Measurements from ENCODE around the gene YWHAG. TPM values are rescaled to one million over a fixed set of nuclear protein-coding genes. Genes with fewer than 3 reads are reported as not detected.

The YWHAG gene
- total RNA-seq, 6 donors from 2014 or later = 51.3 to 114 (median 73.4) TPM

DNA sequence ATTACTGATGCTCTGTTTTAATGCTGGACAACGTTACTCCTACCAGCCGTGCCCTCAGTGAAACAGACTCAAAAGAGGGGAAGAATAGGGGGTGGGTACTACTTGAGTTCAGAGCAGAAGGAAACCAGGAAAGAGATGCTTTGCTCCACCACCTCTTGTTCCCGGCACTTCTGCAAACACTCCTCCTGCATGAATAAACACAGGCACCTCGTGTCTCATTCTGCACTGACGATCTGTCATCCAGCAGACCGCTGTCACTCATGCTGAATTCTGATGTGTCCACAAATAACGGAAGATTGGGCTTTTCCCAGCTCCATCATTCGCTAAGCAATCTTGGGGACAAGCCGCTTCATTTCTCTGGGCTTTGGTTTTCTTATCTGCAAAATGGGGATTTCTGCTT, 26.7 kb downstream of the YWHAG start:
- peaks cover 4 to 43% (median 18%) of the 10 kb centered on the region in 4 donors for H3K36me3 ChIP-seq
- 41 to 53% methylated on average over 9 of the region's 9 CpGs for WGBS, 2 donors
- no peaks in the 10 kb centered on the region for H3K9me3 ChIP-seq
- DNase-seq = no peak
- H3K4me3 ChIP-seq = no peak overlapping the region
- ATAC-seq (ENCODE audit: low FRiP score in 2 of 2) = no peak
- H3K27me3 ChIP-seq = no peaks in the 10 kb centered on the region
- H3K27ac ChIP-seq = no peak overlapping the region
- H3K4me1 ChIP-seq = peaks cover 22 to 39% (median 30%) of the 10 kb centered on the region in 4 donors
- TF ChIP-seq POLR2A (IDR thresholded peaks at IDR 0.05) (no peak), EP300 (IDR thresholded peaks at IDR 0.05) (no peak), POLR2AphosphoS5 (IDR thresholded peaks at IDR 0.05) (no peak)
- TF ChIP-seq, protein P1, sequence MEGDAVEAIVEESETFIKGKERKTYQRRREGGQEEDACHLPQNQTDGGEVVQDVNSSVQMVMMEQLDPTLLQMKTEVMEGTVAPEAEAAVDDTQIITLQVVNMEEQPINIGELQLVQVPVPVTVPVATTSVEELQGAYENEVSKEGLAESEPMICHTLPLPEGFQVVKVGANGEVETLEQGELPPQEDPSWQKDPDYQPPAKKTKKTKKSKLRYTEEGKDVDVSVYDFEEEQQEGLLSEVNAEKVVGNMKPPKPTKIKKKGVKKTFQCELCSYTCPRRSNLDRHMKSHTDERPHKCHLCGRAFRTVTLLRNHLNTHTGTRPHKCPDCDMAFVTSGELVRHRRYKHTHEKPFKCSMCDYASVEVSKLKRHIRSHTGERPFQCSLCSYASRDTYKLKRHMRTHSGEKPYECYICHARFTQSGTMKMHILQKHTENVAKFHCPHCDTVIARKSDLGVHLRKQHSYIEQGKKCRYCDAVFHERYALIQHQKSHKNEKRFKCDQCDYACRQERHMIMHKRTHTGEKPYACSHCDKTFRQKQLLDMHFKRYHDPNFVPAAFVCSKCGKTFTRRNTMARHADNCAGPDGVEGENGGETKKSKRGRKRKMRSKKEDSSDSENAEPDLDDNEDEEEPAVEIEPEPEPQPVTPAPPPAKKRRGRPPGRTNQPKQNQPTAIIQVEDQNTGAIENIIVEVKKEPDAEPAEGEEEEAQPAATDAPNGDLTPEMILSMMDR (IDR thresholded peaks at IDR 0.05) = no peak

DNA sequence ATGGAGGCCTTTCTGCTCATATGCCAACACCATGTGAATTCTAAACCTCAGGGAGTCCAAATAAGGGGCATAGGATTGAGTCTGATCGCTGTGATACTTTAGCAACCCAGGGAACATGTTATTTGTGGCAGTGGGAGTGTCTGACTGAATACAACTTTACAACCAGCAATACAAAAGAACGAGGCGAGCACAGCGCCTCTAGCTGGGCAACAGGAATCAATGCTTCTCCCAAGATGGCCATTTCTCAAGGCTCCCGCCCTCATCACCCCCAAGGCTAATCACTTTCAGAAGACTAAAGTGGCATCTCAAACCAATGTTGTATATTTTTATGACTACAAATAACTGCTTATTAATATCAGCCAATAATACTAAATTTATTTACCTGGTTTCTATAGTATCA, 28.1 kb downstream of the YWHAG start:
- Histone ChIP-seq H3K9me3 (no peaks in the 10 kb centered on the region), H3K27me3 (no peaks in the 10 kb centered on the region), H3K36me3 (peaks cover 4 to 52% (median 26%) of the 10 kb centered on the region in 4 donors), H3K27ac (no peak overlapping the region), H3K4me1 (peaks cover 22 to 36% (median 30%) of the 10 kb centered on the region in 4 donors), H3K4me3 (no peak overlapping the region)
- ATAC-seq (ENCODE audit: low FRiP score in 2 of 2) = no peak
- TF ChIP-seq POLR2A (IDR thresholded peaks at IDR 0.05) (no peak), POLR2AphosphoS5 (IDR thresholded peaks at IDR 0.05) (no peak), EP300 (IDR thresholded peaks at IDR 0.05) (no peak)
- TF ChIP-seq, protein P1 (IDR thresholded peaks at IDR 0.05) = no peak
- no peak for DNase-seq
- WGBS, 2 donors = 74 to 78% methylated on average over 5 of the region's 5 CpGs

DNA sequence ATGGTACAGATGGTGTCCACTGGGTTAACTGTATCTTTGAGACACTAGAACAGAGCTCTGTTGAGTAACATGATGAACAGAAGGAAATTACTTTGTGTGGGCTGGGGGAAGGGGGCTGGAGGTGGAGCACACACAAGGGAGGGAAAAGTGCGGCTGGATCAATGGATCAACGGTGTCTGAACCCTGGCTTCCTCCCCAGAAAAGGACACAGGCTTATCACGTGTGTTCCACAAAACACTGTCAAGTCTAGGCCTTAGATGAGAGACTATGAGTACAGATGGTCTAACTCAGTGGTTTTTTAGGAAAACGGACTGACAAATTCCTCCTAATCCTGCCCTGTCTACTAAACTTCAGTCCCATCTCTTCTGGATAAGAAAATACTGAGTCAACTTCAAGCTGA, 28.5 kb downstream of the YWHAG start:
- 57 to 73% methylated on average over 4 of the region's 4 CpGs for WGBS, 2 donors
- Histone ChIP-seq H3K27me3 (no peaks in the 10 kb centered on the region), H3K4me3 (no peak overlapping the region), H3K27ac (no peak overlapping the region), H3K9me3 (no peaks in the 10 kb centered on the region), H3K4me1 (peaks cover 22 to 34% (median 29%) of the 10 kb centered on the region in 4 donors), H3K36me3 (peaks cover 4 to 56% (median 28%) of the 10 kb centered on the region in 4 donors)
- ATAC-seq (ENCODE audit: low FRiP score in 2 of 2) (no peak), DNase-seq (no peak)
- TF ChIP-seq POLR2A (IDR thresholded peaks at IDR 0.05) (no peak), EP300 (IDR thresholded peaks at IDR 0.05) (no peak), POLR2AphosphoS5 (IDR thresholded peaks at IDR 0.05) (no peak)
- TF ChIP-seq, protein P1 (IDR thresholded peaks at IDR 0.05) = no peak

DNA sequence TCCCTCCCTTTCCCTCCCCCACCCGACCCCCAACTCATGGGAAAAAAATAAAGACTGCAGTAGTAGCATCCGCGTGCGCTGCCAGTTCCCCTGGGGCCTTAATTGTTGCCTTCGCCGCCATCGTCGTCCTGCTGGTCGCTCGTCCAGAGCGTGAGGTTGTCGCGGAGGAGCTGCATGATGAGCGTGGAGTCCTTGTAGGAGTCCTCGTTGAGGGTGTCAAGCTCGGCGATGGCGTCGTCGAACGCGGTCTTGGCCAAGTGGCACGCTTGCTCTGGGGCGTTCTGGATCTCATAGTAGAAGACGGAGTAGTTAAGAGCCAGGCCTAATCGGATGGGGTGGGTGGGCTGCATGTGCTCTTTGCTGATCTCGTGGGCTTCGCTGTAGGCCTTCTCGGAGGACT, 29.3 kb downstream of the YWHAG start:
- ATAC-seq (ENCODE audit: low FRiP score in 2 of 2) = no peak
- Histone ChIP-seq H3K4me1 (peaks cover 22 to 34% (median 27%) of the 10 kb centered on the region in 4 donors), H3K27ac (no peak overlapping the region), H3K27me3 (no peaks in the 10 kb centered on the region), H3K4me3 (no peak overlapping the region), H3K9me3 (no peaks in the 10 kb centered on the region), H3K36me3 (peaks cover 4 to 62% (median 30%) of the 10 kb centered on the region in 4 donors)
- WGBS, 2 donors = 90 to 95% methylated on average over 29 of the region's 29 CpGs
- peak in 1 of 2 donors; percentile 70 for DNase-seq
- TF ChIP-seq POLR2AphosphoS5 (IDR thresholded peaks at IDR 0.05) = no peak
- TF ChIP-seq, protein P1 (IDR thresholded peaks at IDR 0.05) = no peak
- TF ChIP-seq POLR2A (IDR thresholded peaks at IDR 0.05) = no peak
- no peak for TF ChIP-seq EP300 (IDR thresholded peaks at IDR 0.05)

DNA sequence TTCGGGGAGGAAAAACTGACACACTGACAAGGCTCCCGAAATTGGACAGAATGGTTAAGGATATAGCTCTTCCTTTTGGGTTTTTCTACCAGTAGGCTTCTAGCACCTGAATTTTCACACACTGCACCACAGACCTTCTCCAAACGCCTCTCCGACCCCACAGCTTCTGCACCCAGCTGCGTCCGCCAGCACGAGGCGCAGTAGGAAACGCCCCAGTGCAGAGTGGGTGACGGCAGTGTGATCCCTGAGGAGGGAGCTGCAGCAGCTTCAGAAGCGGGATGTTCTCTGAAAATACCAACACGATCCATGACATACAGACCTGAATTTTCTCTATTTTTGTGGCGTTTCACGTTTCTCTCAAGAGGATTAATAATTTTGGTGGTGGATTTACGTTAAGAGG, 30.4 kb downstream of the YWHAG start:
- H3K4me1 ChIP-seq = peaks cover 15 to 27% (median 18%) of the 10 kb centered on the region in 4 donors
- 74 to 78% methylated on average over 15 of the region's 15 CpGs for WGBS, 2 donors
- H3K27me3 ChIP-seq = no peaks in the 10 kb centered on the region
- no peaks in the 10 kb centered on the region for H3K9me3 ChIP-seq
- TF ChIP-seq EP300 (IDR thresholded peaks at IDR 0.05) = no peak
- TF ChIP-seq POLR2A (IDR thresholded peaks at IDR 0.05) = no peak
- TF ChIP-seq, protein P1 (IDR thresholded peaks at IDR 0.05) = no peak
- no peak for TF ChIP-seq POLR2AphosphoS5 (IDR thresholded peaks at IDR 0.05)
- ATAC-seq (ENCODE audit: low FRiP score in 2 of 2) (no peak), DNase-seq (peak in 1 of 2 donors; percentile 50)
- peaks cover 4 to 62% (median 30%) of the 10 kb centered on the region in 4 donors for H3K36me3 ChIP-seq
- no peak overlapping the region for H3K4me3 ChIP-seq
- no peak overlapping the region for H3K27ac ChIP-seq
